Tongue (tissue), 2 donors: ENCODE data around the gene RUNX2. TPM values are rescaled to one million over a fixed set of nuclear protein-coding genes. Genes with fewer than 3 reads are reported as not detected.
A peak's percentile ranks its signal among the peaks of the same experiment; 100 is the strongest.

ENCODE experiments used
- DNase-seq: peaks from one replicate; pipeline ENCODE4 v3.0.0-alpha.2; 2015
- total RNA-seq: library from RNA; depleted of rRNA; stranded (reverse); fragments of >200 nt; gene quantifications from one replicate; pipeline ENCODE4 v1.2.3, GENCODE V29; 2014

Gene RUNX2
- total RNA-seq, 1 donor from 2014 or later: 1.7 TPM

DNA sequence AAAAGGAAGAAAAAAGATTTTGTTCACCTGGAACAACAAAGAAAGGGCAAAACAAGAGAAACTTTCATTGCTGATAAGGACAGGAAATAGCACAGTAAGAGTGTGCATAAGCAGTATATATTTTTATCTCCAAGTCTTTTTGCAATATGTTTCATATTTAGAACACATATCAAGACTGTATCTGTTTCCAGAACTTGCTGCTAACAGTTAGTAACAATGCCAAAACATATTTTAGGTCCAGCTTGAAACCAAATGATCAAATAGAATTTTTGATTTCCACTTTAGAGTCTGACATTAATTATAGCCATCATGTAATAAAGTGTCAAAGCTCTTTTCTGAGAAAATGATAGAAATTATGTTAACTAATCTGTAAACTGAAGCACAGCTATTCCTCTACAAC, 193.1 kb downstream of the RUNX2 start:
- DNase-seq: no peak

DNA sequence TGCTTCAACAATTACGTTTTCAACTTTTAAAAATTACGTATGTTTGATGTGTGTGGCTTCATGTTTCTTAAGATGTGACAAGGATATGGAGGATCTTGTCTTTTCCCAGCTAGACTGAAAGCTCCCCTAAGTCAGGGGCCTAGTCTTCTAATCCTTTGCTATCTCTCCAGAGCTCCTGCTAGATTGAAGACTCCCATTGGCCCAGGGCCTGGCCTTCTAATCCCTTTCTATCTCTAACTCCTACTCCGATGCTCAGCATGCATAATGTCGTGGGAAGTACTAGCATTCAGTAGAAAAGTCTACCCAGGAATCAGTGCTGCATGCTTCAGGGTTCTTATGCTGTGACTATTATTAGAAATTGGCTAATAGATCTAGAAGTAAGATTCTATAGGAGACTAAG, 194.4 kb downstream of the RUNX2 start:
- no peak for DNase-seq

DNA sequence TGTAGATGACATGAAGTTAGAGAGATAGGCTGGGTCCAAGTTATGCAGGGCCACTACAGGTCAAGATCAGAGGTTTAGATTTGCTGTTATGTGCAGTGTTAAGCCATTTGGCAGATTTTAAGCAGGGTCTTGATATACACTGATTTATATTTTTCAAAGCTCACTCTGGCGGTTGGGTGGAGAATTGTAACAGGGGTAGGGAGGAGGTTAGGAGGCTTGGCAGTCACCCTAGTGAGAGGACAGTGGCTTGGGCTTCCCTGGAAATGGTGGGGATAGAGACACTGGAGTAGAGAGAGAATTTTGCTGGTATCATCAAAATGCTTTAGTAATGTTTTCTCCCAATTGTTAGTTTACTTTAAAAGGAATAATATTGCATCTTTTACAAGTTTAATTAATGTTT, 199.1 kb downstream of the RUNX2 start:
- DNase-seq: no peak

DNA sequence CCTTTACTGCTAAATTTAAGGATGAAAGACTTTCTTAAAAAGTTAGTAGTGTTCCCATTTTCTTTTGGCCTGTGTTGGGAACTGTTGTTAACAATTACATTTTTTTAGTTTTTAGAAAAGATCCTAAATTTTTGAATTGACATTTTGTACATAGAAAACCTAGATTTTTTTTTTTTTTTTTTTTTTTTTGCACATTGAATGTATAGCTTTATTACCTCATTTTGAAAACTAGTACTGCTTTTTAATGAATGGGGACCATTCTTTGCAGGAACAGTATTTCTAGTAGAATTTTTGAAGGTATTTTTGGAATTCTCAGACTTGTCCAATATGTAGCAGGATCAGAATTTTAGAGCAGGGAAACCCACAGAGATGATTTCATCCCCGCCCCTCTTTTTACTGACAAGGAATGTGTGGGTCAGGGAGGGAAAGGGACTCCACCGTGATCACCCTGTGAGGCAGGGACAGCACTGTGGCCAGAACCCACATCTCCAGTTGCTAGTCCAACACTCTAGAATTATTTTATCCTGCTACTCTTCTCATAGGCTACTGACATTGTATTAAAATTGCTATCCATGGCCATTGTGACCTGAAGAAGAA, 204.0 kb downstream of the RUNX2 start:
- DNase-seq: no peak

DNA sequence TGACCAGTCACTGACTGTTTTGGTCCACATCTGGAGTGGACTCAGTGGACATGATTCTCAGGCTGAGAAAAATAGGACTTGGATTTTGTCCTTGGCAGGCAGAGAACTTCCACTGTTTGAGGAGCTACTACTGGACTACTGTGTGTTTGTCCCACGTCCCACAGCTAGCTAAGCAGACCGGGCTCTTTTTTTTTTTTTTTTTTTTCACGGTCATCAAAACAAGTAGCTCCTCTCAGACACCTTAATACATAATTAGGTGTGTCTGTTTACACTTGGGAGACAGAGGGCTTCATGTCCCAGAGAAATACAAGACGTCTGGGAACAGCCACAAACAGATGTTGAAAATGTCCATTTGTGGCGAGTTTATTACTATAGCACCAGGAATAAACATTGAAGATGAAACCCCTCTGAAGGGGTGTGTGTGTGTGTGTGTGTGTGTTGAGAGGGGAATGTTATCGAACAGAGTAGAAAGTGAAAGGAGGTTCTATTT, 204.6 kb downstream of the RUNX2 start:
- peak; percentile 77 for DNase-seq

DNA sequence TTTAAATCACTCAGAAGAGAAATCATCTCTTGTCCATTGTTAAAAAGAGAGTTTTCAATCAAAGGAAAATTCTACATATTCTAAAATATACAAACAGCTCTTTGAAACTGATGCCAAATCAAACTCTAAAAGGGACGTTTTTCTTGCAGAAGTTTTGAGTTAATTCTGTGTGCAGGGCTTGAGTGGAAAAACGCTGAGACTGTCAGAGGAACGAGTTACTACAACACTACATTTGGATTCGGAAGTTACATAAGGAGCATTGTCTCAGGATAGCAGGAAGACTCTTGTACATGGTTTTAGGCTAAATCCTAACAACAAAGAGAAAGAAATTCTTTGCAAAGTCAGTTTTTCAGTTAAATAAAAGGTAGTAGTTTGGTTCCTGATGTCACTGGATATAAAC, 205.3 kb downstream of the RUNX2 start:
- DNase-seq: peak; percentile 76

DNA sequence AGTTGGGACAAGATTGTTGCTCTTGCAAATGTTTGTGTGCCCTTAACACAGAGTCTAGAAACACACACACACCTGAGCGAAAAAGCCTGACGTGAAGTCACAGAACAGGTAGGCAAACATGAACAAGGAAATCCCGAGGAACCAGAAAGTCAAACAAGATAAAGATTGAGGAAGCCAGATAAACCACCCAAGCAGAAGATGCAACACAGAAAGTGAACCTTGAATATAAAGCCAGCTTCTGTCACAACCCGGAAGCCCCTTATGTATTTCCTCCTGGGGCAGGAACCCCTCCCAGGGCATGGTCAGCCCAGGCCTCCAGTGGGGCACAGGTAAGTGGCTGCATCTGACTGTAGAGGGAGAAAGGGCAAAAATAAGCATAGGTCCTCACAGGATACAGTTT, 207.8 kb downstream of the RUNX2 start:
- DNase-seq: no peak

DNA sequence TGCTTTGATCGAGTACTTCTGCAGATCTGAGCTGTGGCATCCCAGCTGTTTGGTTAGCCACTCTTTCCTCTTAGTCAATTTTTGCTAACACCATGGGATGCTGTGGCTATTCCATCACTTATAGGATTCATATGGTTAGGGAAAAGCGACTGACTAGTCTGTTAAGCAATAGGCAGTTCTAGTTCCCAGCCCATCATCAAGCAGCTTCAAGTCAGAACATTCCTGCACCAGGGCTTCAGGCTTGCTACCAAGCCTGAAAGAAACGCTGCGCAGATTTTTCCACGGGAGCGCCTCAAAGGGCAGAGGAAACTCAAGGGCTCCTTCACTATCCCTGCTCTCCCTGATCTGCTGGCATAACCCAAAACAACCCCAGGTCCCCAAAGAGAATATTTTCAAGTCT, 209.4 kb downstream of the RUNX2 start:
- no peak for DNase-seq

DNA sequence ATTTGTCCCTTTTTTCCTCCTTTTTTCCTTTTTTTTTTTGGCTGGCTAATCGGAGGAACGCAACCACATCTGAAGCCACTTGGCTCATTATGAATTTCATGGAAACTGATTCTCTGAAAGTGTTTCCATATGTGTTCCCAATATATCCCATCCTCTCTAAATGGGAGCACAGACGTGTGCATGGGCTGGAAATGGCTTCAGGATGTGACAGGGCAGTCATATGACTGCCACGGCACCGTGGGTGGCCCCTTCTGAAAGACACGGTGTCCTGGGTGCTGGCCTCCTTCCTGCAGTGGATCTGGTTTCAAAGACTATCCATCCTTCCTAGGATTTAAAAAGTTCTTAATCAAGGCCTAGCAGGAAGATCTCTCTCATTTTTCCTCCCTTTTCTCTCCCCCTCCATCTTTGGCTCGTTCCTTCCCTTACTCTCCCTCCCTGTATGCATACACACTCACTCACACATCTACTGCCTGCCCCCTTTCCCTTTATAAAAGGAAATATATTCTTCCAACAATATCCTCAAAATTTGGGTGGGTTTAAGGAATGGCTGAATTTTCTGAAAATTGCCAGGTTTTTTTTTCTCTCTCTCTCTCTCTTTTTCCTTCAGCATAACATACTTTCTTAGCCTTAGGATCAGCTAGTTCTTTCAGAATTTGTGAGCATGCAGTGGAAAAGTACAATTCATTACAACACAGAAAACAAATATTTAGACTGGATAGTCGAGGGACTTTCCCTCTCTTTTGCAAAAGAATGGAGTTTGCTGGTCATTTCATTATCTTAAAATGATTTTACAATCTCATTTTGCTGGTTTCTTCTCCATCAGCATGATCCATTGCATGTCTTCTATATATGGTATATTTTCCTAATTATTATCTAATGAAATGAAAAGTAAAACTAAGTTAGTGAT, 210.8 kb downstream of the RUNX2 start:
- DNase-seq: peak; percentile 55

DNA sequence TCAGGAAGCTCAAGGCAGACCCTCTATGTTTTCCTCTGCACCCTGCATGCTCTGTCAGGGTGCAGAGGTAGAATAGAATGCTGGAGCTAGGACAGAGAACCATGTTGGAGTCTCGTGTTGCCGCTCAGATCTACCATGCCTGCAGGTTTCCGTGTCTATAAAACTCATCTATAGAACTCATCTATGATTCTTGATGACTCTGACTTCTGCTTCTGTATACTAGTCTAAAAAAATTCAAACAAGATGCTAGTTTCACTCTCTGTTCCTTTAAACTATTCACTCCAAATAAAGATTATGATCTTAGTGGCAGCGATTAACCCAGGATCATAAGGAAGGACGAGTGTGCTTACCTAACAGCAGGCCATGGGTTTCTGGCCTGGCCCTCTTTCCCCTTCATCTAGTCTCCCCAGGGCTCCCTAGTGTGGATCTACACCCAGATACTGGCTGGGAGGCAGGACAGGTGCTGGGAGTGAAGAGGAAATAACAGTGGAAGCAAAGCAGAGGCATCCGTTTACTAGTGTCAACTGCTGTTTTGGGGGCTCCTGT, 212.3 kb downstream of the RUNX2 start:
- DNase-seq: no peak

DNA sequence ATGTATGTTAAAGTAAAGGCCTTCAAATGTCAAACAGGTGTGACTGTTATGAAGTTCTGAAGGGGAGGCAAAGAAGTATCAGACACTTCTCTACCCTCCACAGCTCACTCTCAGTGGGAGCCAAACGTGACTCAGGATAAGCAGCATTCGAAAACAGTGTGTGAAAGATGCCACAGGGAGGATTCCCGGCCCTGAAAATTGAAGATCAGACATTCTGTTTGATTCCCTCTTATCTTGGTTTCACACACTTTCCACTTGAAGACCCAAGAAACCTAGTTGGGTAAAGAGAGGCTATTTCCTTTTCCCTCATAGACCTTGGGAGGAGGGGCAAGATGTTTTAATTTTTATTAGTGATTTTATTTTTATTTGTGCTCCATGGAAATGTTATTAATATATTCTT, 213.8 kb downstream of the RUNX2 start:
- no peak for DNase-seq

DNA sequence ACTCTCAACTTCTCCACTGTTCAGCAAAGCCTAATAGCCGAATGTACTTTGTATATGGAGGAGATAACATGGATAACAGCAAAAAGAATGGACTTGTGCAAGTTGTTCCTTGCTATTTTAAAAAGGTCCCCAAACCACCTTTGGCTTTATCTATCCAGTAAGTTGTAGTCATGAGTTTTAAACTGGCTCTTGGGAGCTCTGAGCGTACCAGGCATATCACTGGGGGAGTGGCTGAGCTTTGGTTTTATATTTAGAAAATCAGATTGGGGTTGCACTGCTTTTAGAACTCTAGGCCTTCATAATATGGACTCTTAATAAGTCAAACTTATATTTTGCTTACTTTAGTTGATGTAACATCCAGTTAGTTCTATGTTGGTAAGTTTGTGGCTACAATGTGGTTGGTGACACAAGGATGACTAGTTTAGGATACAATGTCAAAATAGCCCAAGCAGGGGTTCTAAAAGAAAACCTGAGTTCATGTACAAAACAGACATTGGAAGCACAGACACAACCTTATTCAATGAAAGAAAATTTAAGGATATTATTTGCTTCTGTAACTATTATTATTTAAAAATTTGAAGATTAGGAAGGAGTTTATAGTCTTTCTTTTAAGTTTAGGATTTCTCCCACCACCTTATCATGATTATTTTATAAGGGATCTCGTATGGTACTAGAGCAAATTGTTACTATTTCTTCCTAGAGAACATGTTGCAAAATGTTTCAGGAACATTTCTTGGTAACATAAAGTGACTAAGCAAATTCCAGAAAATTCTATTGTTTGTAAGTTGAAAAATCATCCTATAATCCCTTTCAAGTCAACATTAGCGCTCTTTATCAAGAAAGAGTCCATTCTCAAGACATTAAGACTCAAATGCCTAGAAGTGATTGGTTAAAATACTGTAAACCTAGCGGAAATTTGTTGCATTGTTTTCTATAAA, 215.4 kb downstream of the RUNX2 start:
- DNase-seq: no peak

DNA sequence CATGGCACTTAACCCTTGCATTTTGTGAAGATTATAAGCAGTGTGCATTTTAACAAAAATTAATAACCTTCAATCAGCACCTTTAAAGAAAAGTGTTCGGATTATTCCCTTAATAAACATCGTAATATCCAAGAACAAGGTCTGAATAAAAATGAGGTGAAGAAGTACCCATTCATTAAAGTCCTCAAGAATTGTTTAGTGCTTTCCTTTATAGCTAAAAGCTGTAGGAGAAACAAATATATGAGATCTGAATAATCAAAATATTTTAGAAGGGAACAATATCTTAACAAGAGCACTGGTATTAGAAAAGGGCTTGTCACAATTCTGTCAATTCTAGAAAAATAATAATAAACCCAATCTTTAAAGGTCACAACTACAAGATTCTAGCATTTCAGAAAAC, 217.3 kb downstream of the RUNX2 start:
- DNase-seq: no peak

DNA sequence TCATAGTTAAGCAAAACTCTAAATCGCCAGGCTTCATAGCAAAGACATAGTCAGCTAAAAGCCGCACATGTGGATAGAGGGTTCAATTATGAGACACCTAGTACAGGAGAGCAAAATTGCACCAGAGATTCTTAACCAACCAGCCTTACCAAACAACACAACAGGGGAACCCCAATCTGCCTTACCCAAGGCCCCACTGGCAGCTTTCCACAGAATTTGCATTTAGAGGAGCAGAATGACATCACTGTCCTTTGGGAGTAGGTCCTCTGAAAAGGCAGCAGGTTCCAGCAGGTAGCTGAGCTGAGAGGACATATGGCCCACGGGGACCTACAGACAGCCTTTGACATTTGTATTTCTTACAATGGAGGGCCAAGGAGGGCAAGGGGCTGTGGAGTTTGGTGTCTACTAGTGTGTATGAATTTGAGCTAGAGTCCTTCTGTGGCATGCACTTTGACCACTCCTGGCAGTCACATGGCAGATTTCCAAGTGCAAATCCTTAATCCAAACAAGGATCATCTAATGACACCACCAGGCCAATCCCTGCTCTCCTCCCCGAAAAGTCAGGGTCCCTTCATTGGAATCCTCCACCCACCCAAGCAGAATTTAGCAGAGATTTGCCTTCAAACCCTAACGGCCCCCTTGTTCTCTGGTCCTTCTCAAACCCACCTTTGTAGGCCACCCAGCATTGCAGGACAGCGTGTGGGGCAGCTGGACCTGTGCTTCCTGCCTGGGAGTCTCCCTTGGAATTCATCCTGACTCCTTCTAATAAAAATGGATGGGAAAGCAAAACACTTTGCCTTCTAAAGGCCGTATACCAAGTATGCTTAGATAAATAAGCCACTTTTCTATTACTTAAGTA, 220.8 kb downstream of the RUNX2 start:
- DNase-seq: no peak

DNA sequence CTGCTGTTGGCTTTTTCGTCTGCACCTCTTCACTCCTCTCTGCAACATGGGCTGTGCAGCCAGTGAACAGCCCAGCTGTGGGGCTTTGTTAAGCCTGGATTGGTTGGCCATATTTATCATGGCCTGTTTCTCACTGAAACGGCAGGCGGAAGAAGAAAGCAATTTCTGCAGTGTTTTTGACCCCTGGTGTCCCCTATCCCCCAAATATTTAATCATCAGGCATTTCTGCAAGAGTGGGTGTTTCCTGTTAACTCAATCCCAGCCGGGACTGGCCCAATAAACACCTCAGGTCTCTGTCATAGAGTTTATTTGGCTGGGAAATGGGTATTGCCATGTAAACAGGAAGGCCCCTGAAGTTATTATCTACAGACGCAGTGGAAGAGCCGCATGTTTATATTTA, 224.4 kb downstream of the RUNX2 start:
- no peak for DNase-seq

DNA sequence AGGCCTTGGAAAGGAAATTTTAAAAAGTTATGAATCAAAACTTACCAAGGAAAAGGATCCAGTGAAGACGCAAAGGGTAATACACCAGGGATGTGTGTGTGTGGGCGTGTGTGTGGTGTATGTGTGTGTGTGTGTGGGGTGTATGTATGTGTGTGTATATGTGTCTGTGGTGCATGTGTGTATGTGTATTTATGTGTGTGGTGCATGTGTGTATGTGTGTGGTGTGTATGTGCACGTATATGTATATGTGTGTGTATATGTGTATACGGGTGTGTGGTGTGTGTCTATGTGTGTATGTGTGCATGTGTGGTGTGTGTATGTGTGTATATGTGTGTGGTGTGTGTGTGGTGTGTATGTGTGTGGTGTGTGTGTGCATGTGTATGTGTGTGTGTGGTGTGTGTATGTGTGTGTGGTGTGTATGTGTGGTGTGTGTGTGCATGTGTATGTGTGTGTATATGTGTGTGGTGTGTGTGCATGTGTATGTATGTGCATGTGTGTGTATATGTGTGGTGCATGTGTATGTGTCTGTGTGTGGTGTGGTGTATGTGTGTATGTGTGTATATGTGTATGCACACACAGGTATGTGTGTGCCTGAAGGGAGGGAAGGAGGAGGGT, 225.7 kb downstream of the RUNX2 start:
- DNase-seq: no peak

DNA sequence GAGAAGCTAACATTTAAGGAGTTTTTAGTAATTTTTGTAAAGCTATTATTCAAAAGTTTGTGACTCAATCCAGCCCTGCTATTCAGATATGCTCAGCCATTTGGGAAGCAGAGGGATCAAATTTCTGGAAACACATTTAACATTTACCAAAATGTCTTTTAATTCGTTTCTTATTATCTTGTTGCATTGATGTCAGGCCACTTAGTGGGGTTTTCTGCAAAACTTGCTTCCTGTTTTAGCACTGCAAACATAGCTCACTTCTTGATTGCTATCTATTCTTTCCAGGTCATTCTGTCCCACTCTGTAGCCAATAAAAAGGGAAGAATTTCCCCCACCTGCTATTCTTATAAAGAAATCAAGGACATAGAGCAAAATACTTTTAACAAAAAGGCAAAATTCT, 226.5 kb downstream of the RUNX2 start:
- no peak for DNase-seq

DNA sequence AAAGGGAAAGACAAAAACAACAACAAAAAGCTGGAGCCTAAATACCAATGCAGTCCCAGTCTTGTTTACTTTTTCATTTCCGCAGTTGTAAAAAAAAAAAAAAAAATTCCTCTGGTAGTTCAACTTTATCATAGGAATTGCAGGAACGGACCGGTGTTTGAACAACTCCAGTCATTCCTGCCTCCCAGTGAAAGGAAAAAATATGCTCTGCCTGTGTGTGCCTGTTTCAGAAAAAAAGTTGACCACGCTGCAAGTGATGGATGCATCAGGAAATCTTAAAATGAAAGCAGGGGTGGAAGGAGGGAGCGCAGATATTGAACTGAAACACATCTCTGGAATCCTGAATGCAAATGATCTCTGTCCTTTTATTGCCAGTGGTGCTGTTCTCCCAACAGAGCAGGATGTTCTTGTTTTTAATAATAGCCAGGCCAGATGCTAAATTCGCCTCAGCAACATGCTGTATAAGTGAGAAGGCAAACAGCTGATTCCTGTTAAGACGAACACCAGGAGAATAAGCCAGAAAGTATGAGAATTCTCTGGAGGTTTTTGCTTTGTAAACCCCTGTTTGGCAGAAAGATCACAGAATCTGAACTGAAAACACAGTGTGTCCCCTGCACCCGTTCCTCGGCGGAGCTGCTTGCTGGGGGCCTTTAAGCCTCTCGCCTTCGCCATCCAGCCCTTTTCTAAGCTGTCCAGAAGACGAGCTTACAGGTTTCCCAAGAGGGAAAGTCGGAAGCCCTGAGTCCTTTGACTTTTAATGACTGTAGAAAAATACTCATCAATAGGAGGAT, 228.0 kb downstream of the RUNX2 start:
- peak; percentile 62 for DNase-seq

DNA sequence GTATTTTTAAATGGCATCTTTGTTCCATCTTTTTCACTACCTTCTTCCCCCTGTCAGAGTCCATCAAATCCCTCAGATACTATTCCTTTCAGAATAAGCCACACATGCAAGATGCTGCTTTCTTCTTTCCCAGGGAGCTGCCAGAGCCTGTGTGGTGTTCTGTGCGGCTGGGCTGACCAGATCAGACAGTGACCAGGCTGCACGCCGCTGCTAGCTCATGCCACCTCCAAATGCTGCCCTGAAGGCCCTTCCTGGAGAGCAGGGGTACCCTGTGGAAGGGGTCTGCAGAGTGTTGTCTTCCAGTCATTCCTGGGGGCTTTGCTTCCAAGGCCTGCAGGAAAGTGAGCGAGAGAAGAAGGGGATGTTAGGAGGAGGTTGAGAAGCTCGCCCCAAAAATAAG, 228.7 kb downstream of the RUNX2 start:
- no peak for DNase-seq

DNA sequence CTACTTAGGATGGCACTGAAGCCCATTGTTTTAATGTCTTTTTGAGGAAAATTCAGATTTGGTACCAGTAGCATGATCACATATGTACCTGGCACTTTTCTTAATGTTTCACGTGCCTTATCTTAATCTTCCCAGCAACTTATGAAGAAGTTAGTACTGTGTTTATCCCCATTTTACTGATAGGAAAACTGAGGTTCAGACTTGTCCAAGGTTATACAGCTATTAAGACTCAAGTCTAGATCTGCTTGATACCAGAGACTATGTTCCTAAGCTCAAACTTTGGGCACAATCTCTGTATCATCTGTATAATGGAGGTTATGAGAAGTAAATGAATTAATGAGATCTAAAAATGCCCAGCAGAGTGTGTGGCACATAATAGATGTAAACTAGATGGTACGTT, 229.3 kb downstream of the RUNX2 start:
- DNase-seq: no peak
